HG03521 (cell line): ENCODE measurements around the gene ARL9.
A peak's percentile ranks its signal among the peaks of the same experiment; 100 is the strongest.
"Not testable (repeated sequence)": the region's sequence is repeated elsewhere in the genome, so short reads cannot be mapped to it uniquely, and the experiment has no call there.

Source experiments
- ATAC-seq: cut with Tn5 transposase; IDR thresholded peaks from one replicate; pipeline ENCODE4 v1.9.1; 2021; ENCODE audit warnings: mild to moderate bottlenecking, moderate library complexity; ENCODE audit not compliant: unreplicated experiment

The ARL9 gene

GRCh38 chr4:56505269-56506130, at the start of gene ARL9:
Gene ARL9 (plus strand): TSS chr4:56505791. CDS start chr4:56505863, 72 bp downstream.
- ATAC-seq, result peak; percentile 46

GRCh38 chr4:56460085-56460484, 45.5 kb upstream of the ARL9 start:
- ATAC-seq, result no peak

- ATAC-seq, result no peak
Observed at GRCh38 chr4:56462157-56462556, 43.4 kb upstream of the ARL9 start.

DNA sequence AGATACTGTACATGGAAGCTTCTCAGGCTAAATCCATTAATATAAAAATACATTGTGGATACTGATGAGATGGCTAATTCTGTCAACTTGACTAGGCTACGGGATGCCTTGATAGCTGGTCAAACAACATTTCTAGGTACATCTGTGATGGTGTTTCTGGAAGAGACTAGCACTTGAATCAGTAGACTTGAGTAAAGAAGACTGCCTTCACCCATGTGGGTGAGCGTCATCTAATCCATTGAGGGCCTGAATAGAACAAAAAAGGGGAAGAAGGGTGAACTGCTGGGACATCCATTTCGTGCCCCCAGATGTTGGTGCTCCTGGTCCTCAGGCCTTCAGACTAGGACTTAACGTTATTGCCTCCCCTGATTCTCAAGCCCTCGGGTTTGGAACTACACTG, 41.9 kb upstream of the ARL9 start:
- no peak for ATAC-seq

- no peak for ATAC-seq
Observed at GRCh38 chr4:56464581-56464980, 41.0 kb upstream of the ARL9 start.

DNA sequence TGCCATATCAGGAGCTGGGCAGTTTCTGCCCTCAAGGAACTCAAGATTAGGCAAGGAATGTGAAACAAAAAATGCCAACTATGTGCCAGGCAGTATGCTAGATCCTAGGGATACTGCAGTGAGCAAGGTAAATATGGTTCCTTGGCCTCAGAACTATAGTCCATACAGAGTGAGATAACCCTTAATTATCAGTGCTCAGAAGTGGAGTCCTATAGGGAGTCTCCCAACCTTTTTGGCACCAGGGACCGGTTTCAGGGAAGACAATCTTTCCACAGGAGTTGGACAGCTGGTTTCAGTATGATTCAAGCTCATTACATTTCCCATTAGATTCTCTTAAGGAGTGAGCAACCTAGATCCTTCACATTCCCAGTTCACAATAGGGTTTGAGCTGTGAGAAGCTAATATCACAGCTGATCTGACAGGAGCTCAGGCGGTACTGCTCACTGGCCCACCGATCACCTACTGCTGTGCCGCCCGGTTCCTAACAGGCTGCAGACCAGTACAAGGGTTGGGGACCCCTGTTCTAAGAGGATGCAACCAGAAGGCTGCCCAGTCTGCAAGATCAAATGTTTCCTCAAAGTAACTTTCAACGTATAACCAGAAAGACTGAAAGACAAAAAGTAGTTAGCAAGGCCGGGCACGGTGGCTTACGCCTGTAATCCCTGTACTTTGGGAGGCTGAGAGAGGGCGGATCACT, 39.8 kb upstream of the ARL9 start:
- ATAC-seq, result no peak

DNA sequence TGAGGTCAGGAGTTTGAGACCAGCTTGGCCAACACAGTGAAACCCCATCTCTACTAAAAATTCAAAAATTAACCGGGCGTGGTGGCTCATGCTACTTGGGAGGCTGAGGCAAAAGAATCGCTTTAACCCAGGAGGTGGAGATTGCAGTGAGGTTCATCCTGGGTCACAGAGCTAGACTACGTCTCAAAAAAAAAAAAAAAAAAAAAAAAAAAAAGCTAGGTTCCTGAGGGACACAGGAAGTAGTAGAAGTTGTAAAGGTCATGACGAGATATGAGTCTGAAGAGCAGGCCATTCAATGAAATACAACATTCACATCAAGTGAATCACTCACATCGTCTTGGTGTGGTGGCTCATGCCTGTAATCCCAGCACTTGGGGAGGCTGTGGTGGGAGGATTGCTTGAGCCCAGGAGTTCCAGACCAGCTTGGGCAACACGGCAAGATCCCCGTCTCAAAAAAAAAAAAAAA, 39.3 kb upstream of the ARL9 start:
- not testable (repeated sequence) for ATAC-seq

- no peak for ATAC-seq
Observed at GRCh38 chr4:56466910-56467283, 38.7 kb upstream of the ARL9 start.

- peak; percentile 93 for ATAC-seq
Observed at GRCh38 chr4:56467284-56468096, 38.1 kb upstream of the ARL9 start, which contains the start of gene SRP72. Gene SRP72 (plus strand): TSS chr4:56467617. CDS start chr4:56467636, 19 bp downstream.

DNA sequence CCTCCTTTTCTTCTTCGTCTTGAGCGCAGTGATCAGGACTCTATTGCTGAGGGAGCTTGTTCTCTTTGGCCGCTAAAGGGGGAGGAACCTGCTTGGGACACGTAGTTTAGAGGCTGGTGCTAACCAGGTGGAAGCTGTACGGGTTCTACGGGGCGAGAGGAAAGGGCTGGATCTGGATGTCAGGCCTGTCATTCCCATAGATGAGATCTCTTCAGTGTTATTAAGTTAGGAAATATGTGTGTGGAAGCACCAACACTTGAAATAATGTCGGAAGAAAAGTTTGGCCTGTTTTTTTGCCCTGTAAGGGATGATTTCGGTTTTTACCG, 37.5 kb upstream of the ARL9 start:
- peak; percentile 32 for ATAC-seq

DNA sequence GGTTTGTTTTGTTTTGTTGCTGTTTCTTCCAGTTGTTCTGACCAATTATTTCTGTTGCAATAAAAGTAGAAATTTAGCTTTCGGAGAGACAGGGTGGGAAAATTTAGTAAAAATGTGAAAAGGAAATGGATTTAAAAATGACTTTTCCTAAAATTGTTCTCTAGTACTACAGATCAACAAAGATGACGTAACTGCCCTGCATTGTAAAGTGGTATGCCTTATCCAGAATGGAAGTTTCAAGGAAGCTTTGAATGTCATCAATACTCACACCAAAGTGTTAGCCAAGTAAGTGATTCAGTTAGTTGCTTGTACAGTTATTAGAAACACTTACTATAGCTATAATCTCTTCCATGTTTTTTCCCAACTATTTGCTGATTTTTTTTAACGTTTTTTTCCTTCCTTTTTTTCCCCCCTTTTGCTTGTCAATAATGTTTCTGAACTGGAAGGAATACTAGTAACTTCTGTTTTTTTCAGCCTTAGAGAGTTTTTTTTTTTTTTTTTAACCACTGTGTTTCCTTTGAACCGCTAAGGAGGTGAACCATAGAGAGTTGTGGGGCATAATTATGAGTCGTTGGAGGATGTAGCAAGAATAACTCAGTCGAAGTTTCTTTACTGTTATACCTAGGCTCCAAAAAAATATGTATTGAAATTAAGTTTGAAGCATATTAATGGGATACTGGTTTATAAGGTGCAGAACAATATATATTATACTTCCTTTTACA, 35.9 kb upstream of the ARL9 start:
- ATAC-seq, result no peak

DNA sequence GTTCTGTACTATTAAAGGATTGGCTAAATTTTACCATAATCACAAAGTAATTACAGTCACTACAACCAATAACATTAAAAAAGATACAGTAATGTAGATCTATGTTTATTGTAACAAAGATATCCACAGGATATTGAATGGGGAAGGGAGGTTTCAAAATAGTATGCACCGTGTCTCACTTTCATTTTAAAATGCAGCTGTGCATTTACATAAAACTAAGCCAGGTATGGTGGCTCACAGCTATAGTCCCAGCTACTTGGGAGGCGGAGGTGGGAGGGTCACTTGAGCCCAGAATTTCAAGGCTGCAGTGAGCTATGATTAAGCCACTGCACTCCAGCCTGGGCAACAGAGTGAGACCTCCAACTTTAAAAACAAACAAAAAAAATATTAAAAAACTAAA, 29.7 kb upstream of the ARL9 start:
- ATAC-seq, result peak; percentile 70

- no peak for ATAC-seq
Observed at GRCh38 chr4:56477192-56477702, 28.3 kb upstream of the ARL9 start.

- ATAC-seq, result no peak
Observed at GRCh38 chr4:56480691-56481090, 24.9 kb upstream of the ARL9 start.

DNA sequence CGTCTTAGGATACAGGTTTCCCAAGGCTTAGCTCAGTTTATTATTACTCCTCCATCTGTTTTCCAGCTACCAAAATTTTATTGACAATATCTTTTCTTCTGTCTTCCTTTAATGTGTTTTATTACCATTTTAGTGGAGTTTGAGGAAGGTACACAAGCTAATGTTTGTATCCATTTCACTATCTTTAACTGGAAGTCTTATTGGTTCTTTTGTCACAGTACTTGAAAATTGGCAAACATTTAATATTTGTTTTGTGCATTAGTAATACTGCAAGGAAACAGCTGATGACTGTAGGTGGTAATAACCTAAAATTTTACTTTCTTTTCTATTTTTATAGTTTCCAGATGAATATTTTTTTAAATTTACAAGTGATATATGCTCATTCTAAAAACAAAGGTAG, 9.3 kb upstream of the ARL9 start:
- ATAC-seq, result no peak

GRCh38 chr4:56511098-56511497, 5.5 kb downstream of the ARL9 start:
- ATAC-seq, result no peak

GRCh38 chr4:56512166-56512565, 6.6 kb downstream of the ARL9 start:
- no peak for ATAC-seq

DNA sequence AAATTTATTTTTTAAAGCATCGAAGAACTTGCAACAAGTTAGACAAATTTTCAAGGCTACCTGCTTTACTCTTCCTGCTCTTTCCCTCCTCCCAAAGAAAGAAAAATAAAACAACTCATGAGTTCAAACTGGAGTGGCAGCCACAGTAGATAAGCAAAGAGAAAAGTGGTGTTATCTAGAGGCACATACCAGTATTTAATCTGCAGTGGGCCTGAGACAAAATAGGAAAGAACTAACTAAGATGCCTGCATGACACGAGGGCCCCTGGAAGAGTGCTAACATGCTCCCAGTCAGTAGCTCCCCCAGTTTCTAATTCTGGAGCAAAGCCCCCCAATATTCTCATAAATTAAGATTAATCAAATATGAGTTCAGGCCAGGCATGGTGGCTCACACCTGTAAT, 7.9 kb downstream of the ARL9 start:
- no peak for ATAC-seq

GRCh38 chr4:56530269-56531148, 24.9 kb downstream of the ARL9 start:
- ATAC-seq, result peak; percentile 98
